K562 (cell line): ENCODE data around the gene DGKA. TPM values are rescaled to one million over a fixed set of nuclear protein-coding genes. Genes with fewer than 3 reads are reported as not detected.

Experiments
- ARID3A ChIP-seq: IDR thresholded peaks from 2 replicates; pipeline ENCODE4 v1.6.1; 2012; ENCODE audit warnings: low read depth, low read length, improper control_type of control experiment, borderline replicate concordance
- ATF7 ChIP-seq: fragments of 450-650 bp; IDR thresholded peaks from 2 replicates; pipeline ENCODE4 v1.7.1; 2014; ENCODE audit warnings: mild to moderate bottlenecking, moderate library complexity
- CREM ChIP-seq: IDR thresholded peaks from 2 replicates; pipeline ENCODE4 v1.6.1; 2014; ENCODE audit warnings: antibody characterized with exemption, low read depth
- DLX4 ChIP-seq: fragments of 250-450 bp; sonication (Bioruptor Pico); IDR thresholded peaks from 2 replicates; pipeline ENCODE4 v1.6.1; 2021; ENCODE audit warnings: mild to moderate bottlenecking
- ESRRA ChIP-seq: fragments of 450-650 bp; IDR thresholded peaks from 2 replicates; pipeline ENCODE4 v1.6.1; 2014; ENCODE audit warnings: low read depth, mild to moderate bottlenecking, moderate library complexity, borderline replicate concordance
- HDGF ChIP-seq: fragments of 450-650 bp; IDR thresholded peaks from 2 replicates; pipeline ENCODE4 v1.6.1; 2016
- HOMEZ ChIP-seq: fragments of 250-450 bp; sonication (Bioruptor Pico); IDR thresholded peaks from 2 replicates; pipeline ENCODE4 v1.4.0; 2020; ENCODE audit warnings: mild to moderate bottlenecking, moderate library complexity
- NFIX ChIP-seq: fragments of 250-450 bp; sonication (Bioruptor Pico); IDR thresholded peaks from 2 replicates; pipeline ENCODE4 v1.4.0; 2020; ENCODE audit warnings: low read depth, mild to moderate bottlenecking, moderate library complexity
- POLR2AphosphoS5 ChIP-seq: IDR thresholded peaks from 2 replicates; pipeline ENCODE4 v1.6.1; 2011; ENCODE audit warnings: mild to moderate bottlenecking, low read depth, low read length, moderate library complexity; ENCODE audit not compliant: control insufficient read depth, insufficient read depth
- RBM17 ChIP-seq: fragments of 200-400 bp; formaldehyde crosslinking; IDR thresholded peaks from 2 replicates; pipeline ENCODE4 v1.6.1; 2017; ENCODE audit warnings: low read depth, mild to moderate bottlenecking, low read length, borderline replicate concordance
- RNF2 ChIP-seq: sonication (generic); IDR thresholded peaks from 2 replicates; pipeline ENCODE4 v1.6.1; 2016
- SMC3 ChIP-seq: conservative IDR thresholded peaks from 2 replicates; pipeline ENCODE4 v1.6.1; 2011; ENCODE audit warnings: low read depth, low read length, improper control_type of control experiment; ENCODE audit not compliant: insufficient read depth
- TEAD4 ChIP-seq, 2 experiments: sonication (generic) in 1 of 2; formaldehyde crosslinking in 1 of 2; IDR thresholded peaks; 2 replicates each; pipeline versions ENCODE4 v1.6.1 to v1.8.0; 2012 to 2022; ENCODE audit warnings: borderline replicate concordance in 1 of 2, inconsistent platforms in 1 of 2, low read length in 1 of 2, mild to moderate bottlenecking in 1 of 2, missing genetic modification reagents in 1 of 2
- THRA ChIP-seq: fragments of 450-650 bp; IDR thresholded peaks from 2 replicates; pipeline ENCODE4 v1.6.1; 2017; ENCODE audit warnings: mild to moderate bottlenecking, moderate library complexity
- ZNF165 ChIP-seq: fragments of 250-450 bp; sonication (Bioruptor Pico); IDR thresholded peaks from 2 replicates; pipeline ENCODE4 v1.4.0; 2020; ENCODE audit warnings: borderline replicate concordance
- ZNF197 ChIP-seq: fragments of 200-800 bp; sonication (Bioruptor generic); IDR thresholded peaks from 2 replicates; pipeline ENCODE4 v1.6.1; 2016; ENCODE audit warnings: low read depth, missing genetic modification characterization, missing compliant biosample characterization
- ZNF212 ChIP-seq: fragments of 450-650 bp; formaldehyde crosslinking; IDR thresholded peaks from 2 replicates; pipeline ENCODE4 v1.4.0; 2020; ENCODE audit warnings: mild to moderate bottlenecking
- ZNF277 ChIP-seq: fragments of 250-450 bp; sonication (Bioruptor Pico); IDR thresholded peaks from 2 replicates; pipeline ENCODE4 v1.8.0; 2022; ENCODE audit warnings: inconsistent platforms, mild to moderate bottlenecking, moderate library complexity, borderline replicate concordance
- ZNF668 ChIP-seq: fragments of 250-450 bp; sonication (Bioruptor Pico); IDR thresholded peaks from 2 replicates; pipeline ENCODE4 v1.8.0; 2022; ENCODE audit warnings: mild to moderate bottlenecking, inconsistent platforms
- ZNF79 ChIP-seq: fragments of 250-450 bp; sonication (Bioruptor Pico); IDR thresholded peaks from 2 replicates; pipeline ENCODE4 v1.4.0; 2020; ENCODE audit warnings: low read depth, mild to moderate bottlenecking, moderate library complexity
- polyA plus RNA-seq, 8 experiments: library from polyadenylated mRNA; depleted of rRNA in 4 of 8; stranded (reverse) in 5 of 8; unstranded in 3 of 8; fragments of >200 nt; fragmentation: Nextera tagmentation in 2 of 8; fragmentation: Illumina TruSeq in 1 of 8; extraction: Ambion mirVana in 2 of 8; extraction: Trizol in 1 of 8; gene quantifications; 2 replicates each; pipeline versions ENCODE4 v1.2.1 to v1.2.3, GENCODE V29; 2011 to 2014; ENCODE audit warnings: inconsistent platforms in 1 of 8, missing spikeins in 1 of 8
- total RNA-seq, 7 experiments: library from RNA; depleted of rRNA in 6 of 7; stranded (reverse); fragments of >200 nt in 6 of 7; fragmentation: Illumina TruSeq in 2 of 7; extraction: Trizol in 2 of 7; gene quantifications; 2 replicates each; pipeline versions ENCODE4 v1.2.1 to v1.2.3, GENCODE V29; 2011 to 2021; ENCODE audit warnings: low replicate concordance in 1 of 7

Gene DGKA
- total and polyA plus RNA-seq, 9 of the 15 experiments (the other 6 are each of a cell fraction or from before 2014, with no cell fraction given): 3.4 to 12.4 (median 6.2) TPM

- no peak for TF ChIP-seq DLX4 (CRISPR knock-in tag)
- TF ChIP-seq CREM: 0 out of 2 replicates have a peak, but pooled peaks have one; percentile 13
- no peak for TF ChIP-seq RBM17
- no peak for TF ChIP-seq ESRRA
- peak; percentile 41; the same call in 1 of the 2 replicates for TF ChIP-seq TEAD4 (IDR thresholded peaks at IDR 0.05; ENCODE audit: low read length)
- no peak for TF ChIP-seq TEAD4 (CRISPR knock-in tag; IDR thresholded peaks at IDR 0.05; ENCODE audit: borderline replicate concordance)
- TF ChIP-seq ATF7: no peak
- TF ChIP-seq NFIX (CRISPR knock-in tag): no peak
- TF ChIP-seq ZNF165 (CRISPR knock-in tag): no peak
- TF ChIP-seq ZNF668 (CRISPR knock-in tag): no peak
- TF ChIP-seq ZNF277 (CRISPR knock-in tag): no peak
- TF ChIP-seq ARID3A: peak; percentile 49; the same call in 1 of the 2 replicates
- no peak for TF ChIP-seq ZNF197
- TF ChIP-seq SMC3: peak; percentile 30; the same call in 1 of the 2 replicates
- TF ChIP-seq ZNF79 (CRISPR knock-in tag): no peak
- TF ChIP-seq THRA: no peak
- TF ChIP-seq HOMEZ: no peak
- TF ChIP-seq HDGF: no peak
- TF ChIP-seq ZNF212: no peak
- TF ChIP-seq POLR2AphosphoS5: no peak
- no peak for TF ChIP-seq RNF2
These were observed at the start of gene DGKA (continued) for GRCh38 chr12:55930771-55931316.
